Gastroesophageal sphincter (tissue), 3 donors: ENCODE measurements around the gene RBM43.

Experiments
- CTCF ChIP-seq, 4 experiments: fragments of 200-600 bp in 2 of 4; fragments of 450-650 bp in 2 of 4; sonication (generic) in 1 of 4; IDR thresholded peaks; one replicate each; pipeline ENCODE4 v1.5.1; 2017 to 2019; ENCODE audit warnings: antibody characterized with exemption in 4 of 4, mild to moderate bottlenecking in 2 of 4, moderate library complexity in 2 of 4
- EP300 ChIP-seq: sonication (generic); formaldehyde crosslinking; IDR thresholded peaks from one replicate; pipeline ENCODE4 v1.6.1; 2017; ENCODE audit warnings: antibody characterized with exemption, mild to moderate bottlenecking
- POLR2A ChIP-seq, 2 donors: fragments of 450-650 bp; IDR thresholded peaks; one replicate each; pipeline ENCODE4 v1.6.1; 2017; ENCODE audit warnings: antibody characterized with exemption in 2 of 2, mild to moderate bottlenecking in 2 of 2, moderate library complexity in 1 of 2
- POLR2AphosphoS5 ChIP-seq: sonication (generic); formaldehyde crosslinking; IDR thresholded peaks from one replicate; pipeline ENCODE4 v1.6.1; 2017; ENCODE audit warnings: antibody characterized with exemption

DNA sequence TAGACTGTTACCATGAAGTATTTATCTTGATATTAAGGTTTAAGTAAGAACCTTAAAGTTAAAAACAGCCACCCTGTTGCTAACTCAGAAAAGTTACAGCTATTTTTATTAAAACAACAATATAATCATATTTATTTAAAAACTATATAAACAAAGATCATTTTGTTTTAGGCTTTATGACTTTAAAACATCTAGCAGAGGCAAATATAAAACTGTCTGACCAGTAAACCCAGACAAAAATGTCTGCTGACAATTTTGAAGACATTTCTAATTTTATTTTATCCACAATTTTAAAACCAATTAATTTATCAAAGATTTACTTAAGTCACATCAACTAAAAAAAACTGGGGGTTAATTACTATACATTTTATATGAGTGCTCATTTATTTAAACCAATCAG lies 14.2 kb downstream of the RBM43 start:
- TF ChIP-seq CTCF (IDR thresholded peaks at IDR 0.05) (no peak), EP300 (no peak), POLR2A (IDR thresholded peaks at IDR 0.05) (no peak), POLR2AphosphoS5 (no peak)
